Measurements from ENCODE around the gene UBE2L6.

GRCh38 chr11:57511741-57512430, 55.6 kb downstream of the UBE2L6 start:
- TF ChIP-seq EP300 (IDR thresholded peaks at IDR 0.05; ENCODE audit: borderline replicate concordance) (no peak), CREB1 (IDR thresholded peaks at IDR 0.05; ENCODE audit: low read depth) (no peak), TCF12 (IDR thresholded peaks at IDR 0.05; ENCODE audit: low read depth) (no peak)
